IPS DF 4.7 (cell line): ENCODE data around the gene CPN2.

Experiments used
- DNase-seq: peaks from one replicate; pipeline ENCODE4 v3.0.0-alpha.2; 2013; ENCODE audit warnings: low spot score; ENCODE audit errors: extremely low read depth

The CPN2 gene

GRCh38 chr3:194329583-194329965, 21.6 kb downstream of the CPN2 start:
- no peak for DNase-seq

- no peak for DNase-seq
Observed at GRCh38 chr3:194328942-194329582, 22.1 kb downstream of the CPN2 start.

DNA sequence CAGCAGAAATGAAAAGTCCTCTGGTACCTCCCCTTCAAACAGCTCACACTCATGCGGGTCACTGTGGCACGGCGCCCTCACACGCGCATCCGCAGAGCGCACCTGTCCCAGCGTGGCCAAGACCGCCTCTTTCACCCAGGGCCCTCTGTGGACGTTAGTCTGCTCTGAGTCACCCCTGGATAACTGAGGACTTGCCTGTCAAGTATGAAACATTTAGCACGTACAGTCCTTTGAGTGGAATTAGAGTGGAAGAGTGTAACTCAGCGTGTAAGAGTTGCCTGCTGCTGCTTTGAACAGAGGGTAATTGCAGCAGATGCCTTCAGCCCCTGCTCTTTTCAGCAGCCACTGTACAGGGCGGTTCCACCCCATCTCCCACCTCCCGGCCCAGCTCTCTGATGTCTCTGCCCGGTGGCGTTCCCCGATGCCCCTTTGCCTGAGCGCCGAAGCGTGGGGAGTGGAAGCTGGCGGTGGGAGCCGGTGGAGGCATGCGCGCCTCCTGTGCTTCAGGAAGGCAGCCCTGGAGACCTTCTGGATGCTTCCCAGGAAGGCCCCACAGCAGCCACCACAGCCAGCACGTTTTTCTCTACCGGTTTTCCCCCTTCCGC, 23.0 kb downstream of the CPN2 start:
- no peak for DNase-seq

GRCh38 chr3:194327218-194328052, 23.7 kb downstream of the CPN2 start:
- no peak for DNase-seq

- no peak for DNase-seq
Observed at GRCh38 chr3:194326968-194327217, 24.2 kb downstream of the CPN2 start.

DNA sequence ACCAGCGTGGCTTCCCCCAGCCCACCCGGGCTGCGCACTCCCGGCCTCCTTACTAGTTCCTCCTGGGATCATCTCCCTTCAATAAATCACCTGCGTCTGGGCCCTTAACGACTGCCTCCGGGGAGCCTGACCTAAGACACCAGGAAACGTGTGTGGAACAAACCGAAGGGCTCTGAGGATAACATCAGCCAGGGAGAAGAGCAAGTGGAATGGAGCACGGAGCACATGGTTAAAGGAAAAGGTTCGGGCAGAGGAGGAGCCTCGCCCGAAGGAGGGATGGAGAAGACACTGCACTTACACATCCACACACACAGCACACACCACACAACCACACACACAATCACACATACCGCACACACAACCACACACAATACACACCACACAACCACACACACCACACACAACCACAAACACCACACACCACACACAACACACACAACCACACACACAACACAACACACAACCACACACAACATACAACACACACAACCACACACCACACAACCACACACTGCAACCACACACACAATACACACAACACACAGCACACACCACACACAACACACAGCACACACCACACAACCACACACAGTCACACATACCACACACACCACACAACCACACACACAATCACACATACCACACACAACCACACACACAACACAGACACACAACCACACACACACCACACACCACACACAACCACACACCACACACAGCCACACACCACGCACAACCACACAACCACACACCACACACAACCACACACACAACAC, 24.7 kb downstream of the CPN2 start:
- DNase-seq = no peak

- DNase-seq = no peak
Observed at GRCh38 chr3:194325424-194326153, 25.5 kb downstream of the CPN2 start.

- no peak for DNase-seq
Observed at GRCh38 chr3:194324823-194325327, 26.3 kb downstream of the CPN2 start.

DNA sequence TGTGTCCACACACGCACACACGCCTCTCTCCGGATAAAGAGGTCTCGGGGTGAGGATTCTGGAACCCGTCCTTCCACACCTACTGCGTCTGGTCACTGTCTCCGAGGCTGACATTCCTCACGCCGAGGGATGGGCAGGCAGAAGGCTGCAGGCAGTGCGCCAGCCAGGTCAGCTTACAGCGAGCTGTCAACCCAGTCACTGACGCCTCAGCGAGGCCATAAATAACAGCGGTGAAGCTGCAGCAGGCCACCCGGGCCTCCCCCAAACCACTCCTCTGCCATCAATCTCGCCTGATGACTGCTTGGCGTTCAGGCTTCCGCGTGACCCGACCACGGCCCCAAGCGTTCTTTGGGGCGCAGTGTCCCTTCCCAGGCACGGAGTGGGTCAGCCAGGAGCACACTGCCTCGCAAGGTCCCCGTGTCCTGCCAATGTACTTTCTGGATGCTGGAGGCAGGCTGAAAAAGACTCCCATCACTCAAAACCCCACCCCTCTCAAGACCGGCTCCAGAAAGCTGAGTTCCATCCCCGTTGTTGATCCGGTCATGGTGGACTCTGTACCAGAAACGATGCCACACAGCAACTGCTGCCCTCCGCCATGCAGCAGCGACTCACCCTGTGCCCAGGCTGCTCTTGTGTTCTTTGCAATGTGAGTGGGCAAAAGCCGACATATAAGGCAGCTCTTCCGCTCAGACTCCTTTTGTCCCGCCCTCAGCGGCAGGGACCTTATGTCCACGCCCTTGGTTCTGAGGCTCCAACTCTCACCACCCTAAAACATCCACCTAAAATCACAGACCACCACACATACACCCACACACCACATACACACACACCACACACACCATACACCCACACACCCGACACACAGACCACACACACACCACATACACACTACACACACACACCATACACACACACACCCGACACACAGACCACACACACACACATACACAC, 27.1 kb downstream of the CPN2 start:
- no peak for DNase-seq

GRCh38 chr3:194322678-194323211, 28.4 kb downstream of the CPN2 start:
- DNase-seq = no peak

- no peak for DNase-seq
Observed at GRCh38 chr3:194321693-194322640, 29.2 kb downstream of the CPN2 start.

- no peak for DNase-seq
Observed at GRCh38 chr3:194320744-194321243, 30.3 kb downstream of the CPN2 start.

DNA sequence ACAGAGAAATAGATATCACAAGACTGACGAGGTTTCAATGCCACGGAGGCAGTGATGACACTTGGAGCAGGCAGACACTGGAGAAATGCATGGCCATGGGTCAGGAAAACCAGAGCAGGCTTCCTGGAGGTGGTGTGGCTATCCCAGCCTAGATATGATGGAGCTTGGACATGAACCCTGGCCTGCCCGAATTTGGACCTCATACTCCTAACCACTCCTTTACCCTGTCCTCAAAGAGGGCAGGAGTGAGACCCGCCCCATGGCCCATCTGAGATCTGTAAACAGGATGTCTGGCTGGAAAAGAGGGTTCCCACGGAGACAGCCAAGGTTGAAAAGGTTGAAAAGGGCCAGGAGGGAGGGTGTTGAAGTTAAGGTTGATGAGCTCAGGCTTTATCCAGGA, 31.0 kb downstream of the CPN2 start:
- DNase-seq = no peak

- no peak for DNase-seq
Observed at GRCh38 chr3:194318511-194319161, 32.5 kb downstream of the CPN2 start.

GRCh38 chr3:194316918-194317317, 34.2 kb downstream of the CPN2 start:
- DNase-seq = no peak

DNA sequence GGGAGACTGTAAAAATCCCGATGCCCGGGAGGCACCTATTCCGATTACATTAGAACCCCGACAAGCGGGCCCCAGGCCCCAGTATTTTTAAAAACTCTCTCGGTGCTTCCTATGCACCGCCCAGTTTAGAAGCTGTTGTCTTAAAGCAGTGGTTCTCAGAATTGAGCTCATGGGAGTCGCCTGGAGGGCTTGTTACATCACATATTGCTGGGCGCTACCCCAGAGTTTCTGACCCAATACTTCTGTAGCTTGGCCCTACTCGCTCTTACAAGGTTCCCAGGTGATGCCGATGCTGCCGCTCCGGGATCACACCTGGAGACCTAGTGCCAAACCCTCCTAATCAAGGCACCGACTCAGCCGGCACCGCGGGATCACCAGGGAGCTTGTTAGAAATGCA, 35.2 kb downstream of the CPN2 start:
- DNase-seq = no peak

- no peak for DNase-seq
Observed at GRCh38 chr3:194315088-194315964, 35.8 kb downstream of the CPN2 start.
